Duodenal mucosa (tissue), 2 donors: Measurements from ENCODE around the gene TLL1.

Source experiments
- H3K27ac ChIP-seq: one replicate; pipeline ENCODE4 v1.7.0; 2013; ENCODE audit warnings: low read depth, low read length
- H3K27me3 ChIP-seq, 2 donors: one replicate each; pipeline ENCODE4 v1.7.0; 2013; ENCODE audit warnings: low read length in 2 of 2, control low read depth in 1 of 2; ENCODE audit not compliant: insufficient read depth in 2 of 2, control insufficient read depth in 1 of 2
- H3K36me3 ChIP-seq, 2 donors: one replicate each; pipeline ENCODE4 v1.7.0; 2013; ENCODE audit warnings: low read length in 2 of 2, control low read depth in 1 of 2; ENCODE audit not compliant: insufficient read depth in 2 of 2, control insufficient read depth in 1 of 2
- H3K4me1 ChIP-seq, 2 donors: one replicate each; pipeline ENCODE4 v1.7.0; 2013; ENCODE audit warnings: low read length in 2 of 2, control low read depth in 1 of 2; ENCODE audit not compliant: insufficient read depth in 2 of 2, control insufficient read depth in 1 of 2
- H3K4me3 ChIP-seq, 2 donors: one replicate each; pipeline ENCODE4 v1.7.0; 2013; ENCODE audit warnings: low read length in 2 of 2, low read depth in 1 of 2
- H3K9ac ChIP-seq, 2 donors: one replicate each; pipeline ENCODE4 v1.7.0; 2013; ENCODE audit warnings: low read length in 2 of 2, low read depth in 1 of 2
- H3K9me3 ChIP-seq, 2 donors: one replicate each; pipeline ENCODE4 v1.7.0; 2013; ENCODE audit warnings: low read length in 2 of 2, control low read depth in 1 of 2; ENCODE audit not compliant: control insufficient read depth in 1 of 2

Gene TLL1

GRCh38 chr4:165855191-165855590, 17.8 kb upstream of the TLL1 start:
- Histone ChIP-seq H3K4me3 (no peak overlapping the region), H3K36me3 (no peaks in the 10 kb centered on the region), H3K9ac (no peak overlapping the region), H3K27ac (no peak overlapping the region), H3K27me3 (no peaks in the 10 kb centered on the region), H3K9me3 (no peaks in the 10 kb centered on the region), H3K4me1 (no peaks in the 10 kb centered on the region)

- Histone ChIP-seq H3K9me3 (no peaks in the 10 kb centered on the region), H3K4me1 (no peaks in the 10 kb centered on the region), H3K27me3 (no peaks in the 10 kb centered on the region), H3K27ac (no peak overlapping the region), H3K36me3 (no peaks in the 10 kb centered on the region), H3K9ac (no peak overlapping the region), H3K4me3 (no peak overlapping the region)
Measured at GRCh38 chr4:165861363-165861762, 11.7 kb upstream of the TLL1 start.

GRCh38 chr4:165864271-165864670, 8.8 kb upstream of the TLL1 start:
- no peak overlapping the region for H3K9ac ChIP-seq
- H3K9me3 ChIP-seq, result no peaks in the 10 kb centered on the region
- no peaks in the 10 kb centered on the region for H3K27me3 ChIP-seq
- no peaks in the 10 kb centered on the region for H3K36me3 ChIP-seq
- no peak overlapping the region for H3K27ac ChIP-seq
- H3K4me1 ChIP-seq, result no peaks in the 10 kb centered on the region
- no peak overlapping the region for H3K4me3 ChIP-seq

GRCh38 chr4:165866019-165866650, 6.9 kb upstream of the TLL1 start:
- Histone ChIP-seq H3K9ac (no peak overlapping the region), H3K27me3 (no peaks in the 10 kb centered on the region), H3K36me3 (no peaks in the 10 kb centered on the region), H3K4me3 (no peak overlapping the region), H3K4me1 (no peaks in the 10 kb centered on the region), H3K9me3 (no peaks in the 10 kb centered on the region), H3K27ac (no peak overlapping the region)

- Histone ChIP-seq H3K4me1 (no peaks in the 10 kb centered on the region), H3K9me3 (no peaks in the 10 kb centered on the region), H3K9ac (no peak overlapping the region), H3K4me3 (no peak overlapping the region), H3K27ac (no peak overlapping the region), H3K27me3 (peaks cover 0 to 5% of the 10 kb centered on the region in 2 donors), H3K36me3 (no peaks in the 10 kb centered on the region)
Measured at GRCh38 chr4:165867961-165868360, 5.1 kb upstream of the TLL1 start.

- H3K4me1 ChIP-seq, result peaks cover 0 to 3% of the 10 kb centered on the region in 2 donors
- no peaks in the 10 kb centered on the region for H3K36me3 ChIP-seq
- no peaks in the 10 kb centered on the region for H3K9me3 ChIP-seq
- no peak overlapping the region for H3K27ac ChIP-seq
- peak overlapping the region in 1 of 2 donors; percentile 48 for H3K9ac ChIP-seq
- H3K27me3 ChIP-seq, result peaks cover 0 to 14% of the 10 kb centered on the region in 2 donors
- peak overlapping the region; percentile 63 to 67 for H3K4me3 ChIP-seq
Measured at GRCh38 chr4:165873298-165874071, 448 bp downstream of the TLL1 start.

GRCh38 chr4:165874072-165874790, 1.2 kb downstream of the TLL1 start:
- H3K36me3 ChIP-seq, result no peaks in the 10 kb centered on the region
- H3K4me3 ChIP-seq, result peak overlapping the region; percentile 63 to 67
- H3K27me3 ChIP-seq, result peaks cover 0 to 14% of the 10 kb centered on the region in 2 donors
- H3K9ac ChIP-seq, result peak overlapping the region in 1 of 2 donors; percentile 29
- no peaks in the 10 kb centered on the region for H3K9me3 ChIP-seq
- no peak overlapping the region for H3K27ac ChIP-seq
- H3K4me1 ChIP-seq, result peaks cover 0 to 3% of the 10 kb centered on the region in 2 donors

- Histone ChIP-seq H3K9me3 (no peaks in the 10 kb centered on the region), H3K4me1 (peaks cover 0 to 3% of the 10 kb centered on the region in 2 donors), H3K4me3 (peak overlapping the region; percentile 63 to 67), H3K9ac (peak overlapping the region in 1 of 2 donors; percentile 49), H3K27ac (no peak overlapping the region), H3K27me3 (peaks cover 0 to 14% of the 10 kb centered on the region in 2 donors), H3K36me3 (no peaks in the 10 kb centered on the region)
Measured at GRCh38 chr4:165874791-165875371, 1.8 kb downstream of the TLL1 start.

GRCh38 chr4:165875446-165875845, 2.4 kb downstream of the TLL1 start:
- no peak overlapping the region for H3K4me3 ChIP-seq

GRCh38 chr4:165877286-165877685, 4.2 kb downstream of the TLL1 start:
- H3K27ac ChIP-seq, result no peak overlapping the region
- no peaks in the 10 kb centered on the region for H3K36me3 ChIP-seq
- no peak overlapping the region for H3K4me3 ChIP-seq
- H3K9me3 ChIP-seq, result no peaks in the 10 kb centered on the region
- no peak overlapping the region for H3K9ac ChIP-seq
- peaks cover 0 to 14% of the 10 kb centered on the region in 2 donors for H3K27me3 ChIP-seq
- H3K4me1 ChIP-seq, result peaks cover 0 to 3% of the 10 kb centered on the region in 2 donors

More at GRCh38 chr4:165875446-165875845, 2.4 kb downstream of the TLL1 start:
- Histone ChIP-seq H3K9ac (no peak overlapping the region), H3K9me3 (no peaks in the 10 kb centered on the region), H3K27ac (no peak overlapping the region), H3K27me3 (peaks cover 0 to 14% of the 10 kb centered on the region in 2 donors), H3K4me1 (peaks cover 0 to 3% of the 10 kb centered on the region in 2 donors), H3K36me3 (no peaks in the 10 kb centered on the region)
